ENCODE measurements around the gene TMCO6.

- no peak for TF ChIP-seq POLR2A (IDR thresholded peaks at IDR 0.05)
- no peak for TF ChIP-seq CTCF (IDR thresholded peaks at IDR 0.05)
Measured at GRCh38 chr5:140694276-140694675, 55.0 kb downstream of the TMCO6 start.

Measured in lower leg skin (tissue), 3 donors.